Activated CD8-positive, alpha-beta memory T cell treated with anti-CD3 and anti-CD28 coated beads for 4 hours (primary cell): ENCODE data around the gene ZIC4.

Source experiments
- DNase-seq, 2 donors: peaks; one replicate each; pipeline ENCODE4 v3.0.0-alpha.2; 2020; ENCODE audit warnings: low read depth in 2 of 2

ZIC4 gene

DNA sequence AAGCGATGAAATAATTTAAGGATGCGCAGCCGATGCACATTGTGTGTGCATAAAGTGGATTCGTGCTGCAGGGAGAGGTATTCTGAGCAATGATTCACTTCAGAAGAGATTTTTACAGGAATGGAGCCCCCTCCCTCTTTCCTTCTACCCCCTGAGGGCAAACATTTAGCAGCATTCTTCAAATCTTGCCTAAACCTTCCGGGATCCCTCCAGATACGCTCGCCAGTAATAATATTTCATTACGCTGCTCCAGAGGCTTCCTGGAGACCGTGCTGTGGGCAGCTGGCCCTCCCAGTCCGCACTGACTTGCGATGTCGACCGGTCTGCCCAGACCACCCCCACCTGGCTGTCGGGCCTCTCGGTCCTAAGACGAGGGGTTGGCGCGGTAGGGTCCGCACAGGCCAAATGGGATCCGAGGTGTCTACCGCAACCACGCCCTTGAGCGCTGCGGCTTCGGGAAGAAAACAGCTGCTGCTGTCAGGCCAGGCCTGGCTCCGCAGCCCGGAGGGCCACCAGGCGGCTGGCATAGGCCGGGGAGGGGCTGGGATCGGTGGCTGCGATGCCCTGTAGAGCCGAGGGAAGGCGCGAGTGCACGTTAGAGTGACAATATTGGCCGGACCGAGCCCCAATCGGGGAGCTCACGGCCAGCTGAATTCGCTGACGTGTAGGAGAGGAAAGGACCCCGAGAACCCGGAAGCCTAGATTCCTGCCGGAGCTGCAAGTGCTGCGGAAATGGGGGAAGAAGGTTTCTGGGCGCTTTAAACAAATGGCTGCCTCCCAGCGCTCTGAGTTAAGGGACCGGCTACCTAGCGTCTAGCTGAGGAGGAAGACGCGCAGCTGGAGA, 14.3 kb downstream of the ZIC4 start:
- DNase-seq, result no peak

DNA sequence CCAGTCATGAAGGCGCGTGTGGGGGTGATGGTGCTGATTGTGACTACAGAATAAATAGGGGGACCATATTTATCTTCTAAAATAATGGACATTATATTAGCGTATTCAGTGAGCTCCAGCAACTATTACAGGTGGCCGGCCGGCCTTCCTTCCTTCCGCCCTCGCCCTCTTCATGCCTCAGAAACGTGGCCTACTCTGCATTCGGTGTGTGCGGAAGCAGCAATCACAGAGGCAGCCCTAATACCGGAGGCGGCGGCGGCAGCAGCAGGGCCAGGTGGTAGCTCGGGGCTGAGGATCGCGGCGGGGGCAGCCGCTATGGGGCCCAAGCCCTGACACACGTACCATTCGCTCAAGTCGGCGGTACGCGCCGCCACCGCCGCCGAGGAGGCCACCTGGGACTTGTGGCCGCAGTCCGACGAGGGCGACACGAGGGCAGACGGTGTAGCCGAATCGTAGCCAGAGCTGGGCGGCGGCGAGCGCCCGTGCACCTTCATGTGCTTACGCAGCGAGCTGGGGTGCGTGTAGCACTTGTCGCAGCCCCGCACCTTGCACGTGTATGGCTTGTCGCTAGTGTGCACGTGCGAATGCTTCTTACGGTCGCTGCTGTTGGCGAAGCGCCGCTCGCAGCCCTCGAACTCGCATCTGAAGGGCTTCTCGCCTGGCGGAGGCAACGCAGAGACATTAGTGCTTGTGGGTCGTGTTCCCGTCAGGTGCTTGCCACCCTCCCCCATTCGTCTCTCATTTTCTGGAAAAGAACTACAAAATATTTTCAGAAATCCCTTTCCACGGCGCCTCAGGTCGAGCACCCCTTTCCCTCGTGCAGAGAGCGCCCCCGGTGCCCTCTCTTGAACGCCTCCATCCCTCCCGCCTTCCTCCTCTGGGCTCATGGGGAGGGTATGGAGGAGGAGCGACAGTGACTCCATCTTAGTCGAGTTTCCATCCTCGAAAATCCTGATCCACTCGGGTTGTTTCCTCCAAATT, 15.5 kb downstream of the ZIC4 start:
- no peak for DNase-seq

DNA sequence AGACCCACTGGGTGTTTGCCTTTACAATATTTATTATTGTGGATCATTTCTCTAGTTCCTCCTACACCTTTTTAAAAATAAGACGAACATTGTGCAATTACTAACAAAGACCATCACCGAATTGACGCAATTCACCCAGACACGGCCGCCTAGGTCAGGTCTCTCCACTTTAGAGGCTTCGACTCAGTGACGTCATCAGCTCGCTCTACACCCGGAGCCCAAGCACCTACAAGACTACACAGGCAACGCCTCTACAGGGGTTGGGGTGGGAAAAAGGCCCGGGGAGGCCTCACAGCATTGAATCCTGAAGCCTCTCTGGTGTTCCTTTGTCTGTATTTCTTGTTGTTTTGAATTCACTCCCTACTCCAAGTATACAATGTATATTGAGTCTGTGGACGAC, 16.6 kb downstream of the ZIC4 start:
- DNase-seq, result no peak

DNA sequence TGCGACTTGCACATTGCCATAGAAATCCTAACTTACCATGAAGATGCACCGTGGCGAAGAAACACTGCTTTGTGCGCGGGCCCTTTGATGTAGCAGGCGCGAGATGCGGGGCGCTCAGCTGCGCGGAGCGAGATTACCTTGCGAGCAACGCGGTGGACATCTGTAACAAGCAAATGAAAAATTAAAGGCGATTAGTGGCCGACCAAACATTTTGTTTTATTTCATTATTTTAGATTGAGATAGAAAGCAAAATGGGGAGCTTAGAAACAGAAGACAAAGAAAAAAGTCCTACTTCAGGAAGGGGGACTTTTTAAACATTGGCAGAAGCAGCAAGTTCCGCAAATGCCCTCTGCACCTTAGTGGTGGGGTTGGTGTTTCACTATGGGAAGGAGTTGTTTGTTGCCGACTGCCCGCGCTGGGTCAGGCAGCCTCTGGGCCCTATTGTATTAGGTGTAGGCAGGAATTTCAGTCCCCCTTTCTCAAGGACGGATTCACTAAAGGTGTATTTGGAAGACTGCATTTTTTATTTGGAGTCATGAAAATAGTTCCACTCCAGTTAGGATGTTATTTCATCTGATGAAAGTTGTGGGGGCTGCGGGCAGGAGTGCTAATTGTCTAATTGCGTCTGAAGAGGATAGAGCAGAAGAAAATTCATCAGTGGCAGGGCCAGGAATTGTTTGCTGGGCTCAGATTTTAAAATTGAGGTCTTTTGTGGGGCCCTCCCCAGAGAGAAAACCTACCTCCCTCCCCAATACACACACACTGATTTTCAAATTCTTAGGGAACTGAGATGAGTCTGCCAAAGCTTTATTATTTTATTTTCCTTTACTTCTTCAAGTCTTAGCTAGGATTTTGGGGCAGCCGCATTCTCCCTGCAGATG, 17.4 kb downstream of the ZIC4 start:
- DNase-seq, result no peak

DNA sequence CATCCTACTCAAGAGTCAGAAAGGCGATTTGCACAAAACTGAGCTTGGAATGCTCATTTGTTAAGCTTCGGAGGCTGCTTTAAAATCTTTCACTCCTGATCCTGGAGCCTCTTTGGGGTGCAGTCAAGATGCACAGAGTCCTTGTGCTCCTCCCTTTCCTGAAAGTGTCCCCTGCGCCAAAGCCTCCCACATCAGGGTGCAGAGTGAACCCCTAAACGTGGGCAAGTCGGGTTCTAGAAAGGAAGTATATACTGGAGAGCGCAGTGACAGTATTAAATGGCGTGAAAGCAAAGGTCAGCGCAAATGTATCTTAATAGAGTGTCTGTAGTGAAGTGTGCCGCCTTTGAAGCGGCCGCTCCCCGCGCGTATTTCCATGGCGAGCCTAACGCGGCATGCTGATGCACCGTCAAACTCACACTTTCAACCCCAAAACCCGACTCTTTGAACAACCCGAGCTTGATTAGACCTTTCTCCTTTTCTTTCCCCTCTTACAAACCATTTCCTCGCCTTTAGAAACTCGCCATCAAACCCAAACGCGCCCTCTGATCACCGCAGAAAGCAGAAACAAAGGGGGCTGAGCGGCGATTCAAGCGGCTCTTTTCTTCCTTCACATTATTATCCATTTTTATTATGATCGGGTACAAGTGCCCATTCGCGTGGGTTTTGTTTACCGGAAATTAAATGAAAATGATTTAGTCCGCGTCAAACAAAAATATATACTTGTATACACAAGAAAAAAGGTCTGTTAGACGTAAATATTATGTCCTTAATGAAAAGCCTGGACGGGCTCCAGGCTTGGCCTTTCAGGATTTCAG, 18.3 kb downstream of the ZIC4 start:
- no peak for DNase-seq

DNA sequence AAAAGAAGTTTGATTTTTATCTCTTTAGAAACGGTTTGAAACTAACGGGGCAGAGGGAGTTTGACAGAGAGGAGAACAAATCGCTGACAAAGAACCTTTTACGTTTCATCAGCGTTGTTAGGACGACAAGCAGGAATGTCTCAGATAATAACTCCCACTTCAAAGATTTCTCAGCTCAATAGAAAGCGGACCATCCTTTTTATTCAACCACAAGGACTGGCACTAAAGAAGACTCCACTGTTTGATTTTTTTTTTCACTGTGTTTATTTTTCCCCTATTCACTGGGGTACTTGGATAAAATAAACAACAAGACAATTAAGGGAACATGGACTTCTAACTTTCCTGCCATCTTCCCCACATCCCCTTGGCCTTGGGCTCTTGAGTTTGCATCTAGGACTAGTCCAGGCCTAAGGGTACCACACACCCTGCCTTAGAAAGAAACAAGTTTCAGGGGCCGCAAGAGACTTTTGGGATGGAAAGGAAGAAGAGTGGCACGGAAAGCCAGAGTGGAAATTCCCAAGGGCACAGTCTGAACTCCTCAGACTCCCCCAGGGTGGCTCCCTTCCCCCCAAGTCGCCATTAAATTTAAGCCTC, 19.0 kb downstream of the ZIC4 start:
- no peak for DNase-seq

DNA sequence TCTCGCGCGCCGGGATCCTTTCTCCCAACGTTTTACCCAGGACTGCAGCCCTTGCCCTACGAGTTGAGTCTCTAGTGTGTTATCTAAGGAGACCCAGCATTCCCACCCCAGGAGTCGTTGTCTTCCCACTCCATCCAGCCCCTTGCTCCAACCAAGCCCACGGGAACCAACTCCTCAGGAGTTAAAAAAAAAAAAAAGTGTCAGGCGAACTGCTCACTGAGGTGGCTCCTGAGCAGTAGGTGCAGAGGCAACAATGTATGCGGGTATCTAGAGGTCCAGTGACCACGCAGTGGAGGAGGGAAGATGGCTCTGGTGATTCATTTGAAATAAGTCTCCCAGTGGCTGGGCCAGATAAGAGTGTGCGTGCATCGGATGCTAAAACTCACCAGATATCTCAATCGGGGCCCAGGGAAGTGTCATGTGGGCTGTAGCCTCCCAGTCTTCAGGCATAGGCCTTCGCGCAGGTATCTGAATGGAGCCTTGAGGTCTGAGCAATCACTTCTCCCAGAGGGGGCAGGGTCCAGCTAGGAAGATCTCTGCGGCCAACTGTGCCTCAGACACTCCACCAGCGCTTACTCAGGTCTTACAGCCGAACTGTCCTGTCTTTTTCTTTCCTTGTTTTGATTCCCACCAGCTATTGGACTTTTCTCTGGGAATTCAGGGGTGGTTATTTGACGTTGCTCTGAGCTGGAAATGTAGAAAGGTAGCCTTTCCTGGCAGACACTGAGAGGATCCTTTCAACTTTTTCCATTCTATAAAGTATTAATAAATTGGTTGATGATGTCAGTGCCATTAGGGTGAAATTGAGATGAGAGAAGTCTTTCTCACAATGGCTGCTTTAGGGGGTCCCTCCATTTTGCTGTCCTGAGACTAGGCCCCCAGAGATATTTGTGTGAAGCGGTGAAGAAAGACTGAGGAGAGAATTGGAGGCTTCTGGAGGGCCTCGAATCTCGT, 21.0 kb downstream of the ZIC4 start:
- no peak for DNase-seq

DNA sequence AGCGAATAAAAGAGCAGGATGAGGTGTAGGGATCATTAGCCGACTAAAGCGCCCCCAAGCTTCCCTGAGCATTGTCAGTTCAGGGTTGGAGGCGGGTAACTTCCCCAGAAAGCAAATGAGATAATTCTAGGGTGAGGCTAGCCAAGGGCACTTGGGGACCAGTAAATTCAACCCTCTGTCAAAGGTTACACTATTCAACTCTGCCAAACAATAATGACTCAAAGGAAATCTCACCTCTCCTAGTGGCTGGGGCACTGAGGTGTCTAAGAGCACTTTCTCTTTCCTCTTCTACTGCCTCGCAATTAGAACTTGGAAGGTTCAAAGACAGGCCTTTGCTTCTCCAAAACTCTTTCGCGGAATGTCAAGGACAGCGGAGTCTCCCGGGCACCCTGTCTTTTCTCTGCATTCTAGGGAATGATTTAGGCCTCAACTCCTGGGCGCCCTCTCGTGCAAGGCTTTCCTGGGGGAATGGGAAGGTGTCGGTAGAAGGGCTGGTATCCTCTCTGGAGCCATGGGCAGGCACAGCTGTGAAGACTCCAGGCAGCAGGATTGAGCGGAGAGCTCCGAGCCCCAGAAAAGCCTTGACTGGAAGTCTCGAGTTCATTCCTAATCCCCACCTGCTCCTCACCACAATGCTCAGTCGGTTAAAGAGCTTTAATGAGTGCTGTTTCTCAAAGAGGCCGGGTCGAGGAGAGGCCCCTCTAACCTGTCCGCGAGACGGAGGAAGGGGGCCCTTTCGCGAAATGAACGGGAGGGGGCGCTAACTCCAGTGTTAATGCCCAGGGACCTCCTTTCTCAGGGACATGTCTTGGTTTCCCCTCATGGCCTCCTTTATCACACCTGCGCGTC, 21.9 kb downstream of the ZIC4 start:
- DNase-seq, result no peak

DNA sequence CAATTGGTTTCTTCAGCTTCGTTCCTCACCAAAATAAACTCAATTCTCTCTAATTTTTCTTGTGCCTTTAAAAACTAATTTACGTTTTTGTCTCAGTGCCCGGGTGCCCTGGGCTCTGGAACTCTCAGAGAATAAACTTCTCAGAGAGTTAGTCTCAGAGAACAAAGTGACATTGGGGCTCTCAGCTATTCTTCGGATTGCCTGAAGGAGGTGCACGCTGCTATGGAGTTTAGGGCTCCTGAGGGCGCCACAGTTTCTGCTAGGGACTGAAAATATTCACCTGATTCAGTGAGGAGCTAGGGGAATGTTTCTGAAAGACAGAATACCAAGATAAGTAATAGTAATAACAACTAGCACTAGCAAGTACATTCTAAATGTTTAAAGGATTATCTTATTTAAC, 22.7 kb downstream of the ZIC4 start:
- DNase-seq, result no peak

DNA sequence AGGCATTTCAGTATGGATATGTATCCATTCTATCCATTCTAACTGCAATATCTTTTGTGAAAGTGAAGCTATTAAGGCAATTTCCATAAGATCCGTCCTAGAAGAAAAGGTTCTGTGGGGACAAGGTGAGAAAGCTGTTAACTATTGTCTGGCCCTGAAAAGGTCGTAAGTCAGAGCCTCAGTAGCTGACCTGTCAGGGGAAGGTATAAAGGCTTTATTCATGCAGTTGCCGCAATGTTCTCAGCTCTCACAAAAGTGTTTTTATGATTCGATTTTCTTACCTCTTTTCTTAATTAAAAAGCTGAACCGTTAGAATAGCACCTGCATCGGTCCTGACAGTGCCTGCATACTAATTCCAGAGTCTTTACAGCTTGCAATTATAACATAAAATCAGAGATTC, 24.7 kb downstream of the ZIC4 start:
- DNase-seq, result no peak

DNA sequence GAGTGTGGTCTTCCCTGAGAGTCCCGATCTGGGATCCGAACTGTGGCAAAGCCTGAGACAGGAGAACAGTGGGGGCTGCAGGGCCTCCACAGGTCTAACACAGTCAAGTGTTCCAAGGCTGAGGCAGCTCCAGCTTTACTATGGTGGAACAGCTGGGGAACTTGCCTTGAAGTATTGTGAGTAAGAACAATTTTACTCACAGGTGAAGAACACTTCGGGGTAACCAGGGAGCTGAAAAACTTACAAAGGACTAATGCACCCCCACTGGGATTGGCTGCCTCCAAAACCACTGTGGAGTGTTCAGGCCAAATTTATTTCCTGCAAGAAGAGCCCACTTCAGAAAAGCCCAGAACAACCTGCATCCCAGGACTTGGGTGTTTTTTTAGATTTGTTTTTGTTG, 25.4 kb downstream of the ZIC4 start:
- DNase-seq, result no peak

DNA sequence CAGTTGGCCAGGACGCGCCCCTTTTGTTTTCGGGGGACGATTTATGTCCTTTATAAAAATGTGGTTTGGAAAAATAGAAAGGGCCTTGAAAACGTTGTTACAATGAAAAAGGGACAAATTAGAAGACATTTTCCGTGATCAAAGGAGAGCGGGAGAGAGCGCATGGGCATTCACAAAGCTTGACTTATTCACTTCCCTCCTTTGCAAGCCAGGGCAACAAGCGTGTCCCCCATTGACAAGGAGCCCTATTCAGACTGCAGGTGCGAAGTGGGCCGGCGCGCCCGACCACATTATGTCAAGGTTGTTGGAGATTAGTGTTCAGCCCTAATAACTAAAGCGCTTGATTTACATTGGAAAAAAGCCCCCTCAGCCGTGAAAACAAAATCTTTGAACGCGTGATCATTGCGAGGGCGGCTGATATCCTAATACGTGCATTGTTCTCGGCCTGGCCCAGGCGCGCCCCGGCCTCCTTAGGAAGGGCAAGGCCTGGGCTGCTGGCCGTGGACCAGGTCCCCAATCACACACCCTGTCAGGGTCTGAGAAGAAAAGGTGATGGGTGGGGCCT, 25.9 kb downstream of the ZIC4 start:
- DNase-seq, result no peak

DNA sequence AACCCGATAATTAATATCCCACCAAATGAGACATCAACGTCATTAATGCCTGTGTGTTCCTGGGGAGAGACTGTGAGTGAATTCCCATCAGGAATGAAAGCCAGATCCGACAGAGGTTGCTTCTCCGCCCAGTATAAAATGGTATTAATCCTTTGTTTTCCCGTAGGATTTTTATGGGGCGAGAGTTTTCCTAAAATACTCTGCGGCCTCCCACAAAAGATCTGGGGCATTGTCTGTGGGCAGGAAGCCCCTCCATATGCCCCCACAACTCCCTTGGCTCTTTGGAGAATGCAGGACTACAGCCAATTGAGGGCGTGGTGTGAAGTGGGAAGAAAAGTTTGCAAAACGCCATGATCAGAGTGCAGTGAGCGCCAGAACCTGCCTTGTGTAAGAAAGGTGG, 26.7 kb downstream of the ZIC4 start:
- no peak for DNase-seq

DNA sequence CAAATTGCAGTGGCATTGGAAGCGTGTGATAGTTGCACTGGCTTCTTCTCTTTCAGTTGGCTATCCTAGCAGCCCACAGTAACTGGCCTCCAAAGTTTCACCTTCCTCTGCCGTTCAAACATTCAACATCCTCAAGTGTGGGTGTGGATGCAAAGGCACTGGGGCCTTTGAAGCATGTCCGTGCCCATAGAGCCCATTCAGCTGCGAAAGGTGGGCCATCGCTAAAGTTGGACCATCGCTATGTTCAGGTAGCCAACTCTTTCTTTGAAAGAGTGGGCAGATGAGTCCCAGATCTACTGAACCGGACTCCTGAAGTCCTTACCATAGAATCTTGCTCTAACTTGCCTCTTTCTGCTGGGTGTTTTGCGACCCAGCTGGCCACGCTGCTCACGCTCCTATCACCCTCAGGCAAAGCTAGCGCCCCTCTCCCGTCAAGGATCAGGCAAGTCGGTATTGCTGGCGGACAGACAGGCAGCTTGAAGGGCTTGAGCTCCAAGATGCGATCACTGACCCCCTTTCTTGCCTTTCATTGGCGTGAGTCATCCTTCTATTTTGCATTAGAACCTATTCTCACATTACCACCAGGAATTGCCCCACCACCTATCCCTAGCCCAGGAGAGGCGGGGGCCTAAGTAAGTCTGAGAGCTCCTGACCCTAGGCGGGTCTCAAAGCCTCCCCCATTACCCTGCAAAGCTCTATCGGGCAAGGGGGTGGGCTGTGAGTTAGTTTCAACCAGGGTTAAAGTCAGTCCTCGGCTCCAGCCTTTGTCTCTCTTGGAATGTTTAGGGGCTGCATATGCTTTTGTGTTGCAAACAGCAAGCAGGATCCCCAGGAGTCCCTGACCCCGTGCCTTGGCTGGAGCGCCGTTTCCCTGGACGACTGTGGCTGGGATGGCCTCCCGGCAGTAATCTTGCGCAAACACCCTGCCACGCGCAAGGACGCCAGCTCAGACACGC, 28.7 kb downstream of the ZIC4 start:
- DNase-seq, result no peak

DNA sequence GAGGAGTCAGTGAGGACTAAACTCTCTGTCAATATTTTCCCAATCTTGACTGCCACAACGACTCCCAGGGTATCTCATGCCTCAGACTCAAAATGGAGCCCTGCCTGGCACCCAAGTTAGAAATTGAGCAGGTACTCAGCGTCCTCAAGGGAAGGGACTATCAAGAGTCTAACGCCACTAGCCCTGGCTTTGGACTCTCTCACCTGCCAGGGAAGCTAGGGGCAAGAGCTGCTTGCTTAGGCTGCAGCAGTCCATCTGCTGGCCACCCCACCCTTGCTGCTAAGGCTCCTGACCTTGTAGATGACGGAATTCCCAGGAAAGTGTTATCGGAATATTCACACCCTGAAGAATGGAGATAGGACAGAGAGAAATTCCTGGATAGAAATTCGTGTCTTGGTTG, 33.0 kb downstream of the ZIC4 start:
- DNase-seq, result no peak

DNA sequence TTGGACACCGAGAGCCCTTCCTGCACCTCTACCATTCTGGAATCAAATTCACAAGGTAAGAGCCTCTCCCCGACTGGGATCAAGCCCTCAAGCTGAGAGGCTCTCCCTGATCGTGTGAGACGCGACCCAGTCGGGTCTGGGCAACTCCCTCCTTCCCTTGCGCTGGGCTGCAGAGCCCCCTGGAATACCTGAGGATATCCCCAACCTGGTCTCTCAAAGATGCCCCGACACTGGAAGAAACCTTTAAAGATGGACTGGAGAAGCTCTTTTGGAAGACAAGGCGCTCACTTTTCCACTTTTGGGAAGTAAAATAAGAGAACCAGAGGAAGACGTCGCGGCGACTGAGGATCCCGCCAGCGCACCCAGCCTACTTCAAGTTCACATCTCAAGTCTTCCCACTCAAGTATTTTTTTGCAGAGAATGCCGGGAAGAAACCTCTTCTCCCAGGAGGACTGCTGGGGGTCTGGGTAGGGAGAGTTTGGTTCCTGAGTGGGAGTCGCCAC, 33.8 kb downstream of the ZIC4 start:
- DNase-seq, result no peak
